ENCODE data around the gene TGFBR2. TPM values are rescaled to one million over a fixed set of nuclear protein-coding genes. Genes with fewer than 3 reads are reported as not detected.
A peak's percentile ranks its signal among the peaks of the same experiment; 100 is the strongest.

Gene TGFBR2
- total and polyA plus RNA-seq, 4 donors: 13.9 to 61.2 (median 33.7) TPM

- TF ChIP-seq, protein P1, sequence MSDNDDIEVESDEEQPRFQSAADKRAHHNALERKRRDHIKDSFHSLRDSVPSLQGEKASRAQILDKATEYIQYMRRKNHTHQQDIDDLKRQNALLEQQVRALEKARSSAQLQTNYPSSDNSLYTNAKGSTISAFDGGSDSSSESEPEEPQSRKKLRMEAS (IDR thresholded peaks at IDR 0.05): no peak
- TF ChIP-seq REST (IDR thresholded peaks at IDR 0.05): no peak
- TF ChIP-seq YY1 (IDR thresholded peaks at IDR 0.05): no peak
- no peak for TF ChIP-seq SP1 (IDR thresholded peaks at IDR 0.05)
- TF ChIP-seq ATF3 (IDR thresholded peaks at IDR 0.05): peak; percentile 13
- TF ChIP-seq HNF4A (conservative IDR thresholded peaks at IDR 0.05): peak; percentile 32 to 80
- TF ChIP-seq HNF4G (IDR thresholded peaks at IDR 0.05): peak; percentile 44
- peak in 1 of 2 donors; percentile 26 for TF ChIP-seq RAD21 (IDR thresholded peaks at IDR 0.05)
- TF ChIP-seq RXRA (IDR thresholded peaks at IDR 0.05): no peak
- TF ChIP-seq JUND (IDR thresholded peaks at IDR 0.05): peak in 1 of 2 donors; percentile 35
- TF ChIP-seq NR2F2 (IDR thresholded peaks at IDR 0.05): no peak
- no peak for TF ChIP-seq FOXA2 (IDR thresholded peaks at IDR 0.05)
- TF ChIP-seq EGR1 (IDR thresholded peaks at IDR 0.05; ENCODE audit: low read depth in 2 of 2): no peak
- no peaks in the 10 kb centered on the region for H3K36me3 ChIP-seq (ENCODE audit: control insufficient read depth in 4 of 4, insufficient read depth in 3 of 4, low read depth in 1 of 4, low read length in 3 of 4)
- no peak overlapping the region for H3K4me3 ChIP-seq (ENCODE audit: low read depth in 1 of 3, low read length in 3 of 3)
- DNase-seq (ENCODE audit: low spot score): no peak
- H3K9ac ChIP-seq (ENCODE audit: low read depth in 1 of 2, low read length in 2 of 2): no peak overlapping the region
- H3K27ac ChIP-seq (ENCODE audit: low read depth in 1 of 2, low read length in 2 of 2): no peak overlapping the region
- H3K27me3 ChIP-seq (ENCODE audit: control insufficient read depth in 4 of 4, insufficient read depth in 4 of 4, low read length in 3 of 4): no peaks in the 10 kb centered on the region
- H3K9me3 ChIP-seq (ENCODE audit: control insufficient read depth in 4 of 4, low read length in 3 of 4): no peaks in the 10 kb centered on the region
- WGBS: 99% methylated on average over 1 of the region's 1 CpG
- H3K4me1 ChIP-seq (ENCODE audit: control insufficient read depth in 4 of 4, insufficient read depth in 4 of 4, low read length in 3 of 4): no peaks in the 10 kb centered on the region
Observed at GRCh38 chr3:30557746-30558303, 48.6 kb upstream of the TGFBR2 start.

GRCh38 chr3:30563956-30564355, 42.4 kb upstream of the TGFBR2 start:
- Histone ChIP-seq H3K4me3 (ENCODE audit: low read depth in 1 of 3, low read length in 3 of 3) (no peak overlapping the region), H3K27ac (ENCODE audit: low read depth in 1 of 2, low read length in 2 of 2) (no peak overlapping the region), H3K4me1 (ENCODE audit: control insufficient read depth in 4 of 4, insufficient read depth in 4 of 4, low read length in 3 of 4) (no peaks in the 10 kb centered on the region), H3K27me3 (ENCODE audit: control insufficient read depth in 4 of 4, insufficient read depth in 4 of 4, low read length in 3 of 4) (no peaks in the 10 kb centered on the region), H3K9me3 (ENCODE audit: control insufficient read depth in 4 of 4, low read length in 3 of 4) (no peaks in the 10 kb centered on the region), H3K9ac (ENCODE audit: low read depth in 1 of 2, low read length in 2 of 2) (no peak overlapping the region), H3K36me3 (ENCODE audit: control insufficient read depth in 4 of 4, insufficient read depth in 3 of 4, low read depth in 1 of 4, low read length in 3 of 4) (no peaks in the 10 kb centered on the region)
- DNase-seq (ENCODE audit: low spot score): no peak
- TF ChIP-seq REST (IDR thresholded peaks at IDR 0.05) (no peak), RAD21 (IDR thresholded peaks at IDR 0.05) (no peak), FOXA1 (IDR thresholded peaks at IDR 0.05) (no peak), NR2F2 (IDR thresholded peaks at IDR 0.05) (no peak), JUND (IDR thresholded peaks at IDR 0.05) (no peak), HNF4A (conservative IDR thresholded peaks at IDR 0.05) (no peak), SP1 (IDR thresholded peaks at IDR 0.05) (no peak), YY1 (IDR thresholded peaks at IDR 0.05) (no peak), ZBTB33 (IDR thresholded peaks at IDR 0.05) (no peak), GABPA (IDR thresholded peaks at IDR 0.05 in 1 of 2, conservative IDR thresholded peaks at IDR 0.05 in 1 of 2) (no peak), FOXA2 (IDR thresholded peaks at IDR 0.05) (no peak), EGR1 (IDR thresholded peaks at IDR 0.05; ENCODE audit: low read depth in 2 of 2) (no peak), TAF1 (conservative IDR thresholded peaks at IDR 0.05) (no peak)
- TF ChIP-seq, protein P1 (IDR thresholded peaks at IDR 0.05): no peak
- TF ChIP-seq, protein P2, sequence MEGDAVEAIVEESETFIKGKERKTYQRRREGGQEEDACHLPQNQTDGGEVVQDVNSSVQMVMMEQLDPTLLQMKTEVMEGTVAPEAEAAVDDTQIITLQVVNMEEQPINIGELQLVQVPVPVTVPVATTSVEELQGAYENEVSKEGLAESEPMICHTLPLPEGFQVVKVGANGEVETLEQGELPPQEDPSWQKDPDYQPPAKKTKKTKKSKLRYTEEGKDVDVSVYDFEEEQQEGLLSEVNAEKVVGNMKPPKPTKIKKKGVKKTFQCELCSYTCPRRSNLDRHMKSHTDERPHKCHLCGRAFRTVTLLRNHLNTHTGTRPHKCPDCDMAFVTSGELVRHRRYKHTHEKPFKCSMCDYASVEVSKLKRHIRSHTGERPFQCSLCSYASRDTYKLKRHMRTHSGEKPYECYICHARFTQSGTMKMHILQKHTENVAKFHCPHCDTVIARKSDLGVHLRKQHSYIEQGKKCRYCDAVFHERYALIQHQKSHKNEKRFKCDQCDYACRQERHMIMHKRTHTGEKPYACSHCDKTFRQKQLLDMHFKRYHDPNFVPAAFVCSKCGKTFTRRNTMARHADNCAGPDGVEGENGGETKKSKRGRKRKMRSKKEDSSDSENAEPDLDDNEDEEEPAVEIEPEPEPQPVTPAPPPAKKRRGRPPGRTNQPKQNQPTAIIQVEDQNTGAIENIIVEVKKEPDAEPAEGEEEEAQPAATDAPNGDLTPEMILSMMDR (IDR thresholded peaks at IDR 0.05; ENCODE audit: low read depth, low read length, missing input control): no peak
- 98% methylated on average over 1 of the region's 1 CpG for WGBS
